Mammary epithelial cell (primary cell): ENCODE data around the gene MAP3K12.

Experiments used
- EZH2 ChIP-seq: IDR thresholded peaks from 2 replicates; pipeline ENCODE4 v1.6.1; 2012; ENCODE audit warnings: low read length, inconsistent platforms, borderline replicate concordance
- TF ChIP-seq, protein P1 (sequence below), 2 donors: IDR thresholded peaks in 1 of 2; conservative IDR thresholded peaks in 1 of 2; 2 replicates each; pipeline ENCODE4 v1.5.1; 2011 to 2012; ENCODE audit warnings: inconsistent platforms in 2 of 2, low read length in 2 of 2, mild to moderate bottlenecking in 2 of 2, control low read depth in 1 of 2, low read depth in 1 of 2; ENCODE audit not compliant: insufficient read depth in 1 of 2; ENCODE audit errors: extremely low read depth in 1 of 2

DNA sequence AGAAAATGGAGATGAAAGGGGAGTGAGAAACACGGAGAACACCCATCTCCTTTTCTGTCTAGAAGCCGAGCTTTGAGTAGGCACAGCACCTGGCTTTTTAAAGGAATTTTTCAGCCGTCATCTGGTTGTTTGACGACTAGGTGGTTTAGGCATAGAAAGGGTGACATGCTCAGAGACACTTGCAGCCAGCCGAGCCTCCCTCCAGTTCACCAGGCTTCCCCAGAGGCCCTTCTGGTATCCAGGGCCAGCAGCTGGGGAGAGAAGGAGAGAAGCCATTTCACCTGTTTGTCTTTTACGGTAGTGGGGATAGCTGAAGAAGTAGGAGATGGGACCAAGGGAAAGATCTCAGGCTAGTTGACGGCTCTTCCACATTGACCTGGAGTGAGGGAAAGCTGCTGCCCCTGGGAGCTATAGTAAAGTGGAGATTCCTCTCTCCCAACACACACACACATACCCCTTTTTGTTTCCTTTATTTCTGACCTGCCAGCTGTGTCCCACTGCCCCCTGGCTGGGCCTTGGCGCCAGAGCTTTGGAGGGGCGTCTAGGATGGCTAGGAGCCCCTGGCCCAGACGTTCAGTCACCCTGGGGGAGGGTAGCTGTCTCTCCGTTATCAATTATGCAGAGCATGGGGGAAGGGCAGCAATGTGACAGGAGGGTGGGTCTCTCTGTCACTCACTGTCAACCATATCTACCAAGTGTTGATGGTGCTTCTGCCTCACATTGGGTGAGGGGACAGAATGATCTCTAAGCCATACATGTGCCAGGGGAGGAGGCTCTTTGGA, 5.5 kb downstream of the MAP3K12 start:
- TF ChIP-seq, protein P1, sequence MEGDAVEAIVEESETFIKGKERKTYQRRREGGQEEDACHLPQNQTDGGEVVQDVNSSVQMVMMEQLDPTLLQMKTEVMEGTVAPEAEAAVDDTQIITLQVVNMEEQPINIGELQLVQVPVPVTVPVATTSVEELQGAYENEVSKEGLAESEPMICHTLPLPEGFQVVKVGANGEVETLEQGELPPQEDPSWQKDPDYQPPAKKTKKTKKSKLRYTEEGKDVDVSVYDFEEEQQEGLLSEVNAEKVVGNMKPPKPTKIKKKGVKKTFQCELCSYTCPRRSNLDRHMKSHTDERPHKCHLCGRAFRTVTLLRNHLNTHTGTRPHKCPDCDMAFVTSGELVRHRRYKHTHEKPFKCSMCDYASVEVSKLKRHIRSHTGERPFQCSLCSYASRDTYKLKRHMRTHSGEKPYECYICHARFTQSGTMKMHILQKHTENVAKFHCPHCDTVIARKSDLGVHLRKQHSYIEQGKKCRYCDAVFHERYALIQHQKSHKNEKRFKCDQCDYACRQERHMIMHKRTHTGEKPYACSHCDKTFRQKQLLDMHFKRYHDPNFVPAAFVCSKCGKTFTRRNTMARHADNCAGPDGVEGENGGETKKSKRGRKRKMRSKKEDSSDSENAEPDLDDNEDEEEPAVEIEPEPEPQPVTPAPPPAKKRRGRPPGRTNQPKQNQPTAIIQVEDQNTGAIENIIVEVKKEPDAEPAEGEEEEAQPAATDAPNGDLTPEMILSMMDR (conservative IDR thresholded peaks at IDR 0.05 in 1 of 2, IDR thresholded peaks at IDR 0.05 in 1 of 2; ENCODE audit: extremely low read depth in 1 of 2, insufficient read depth in 1 of 2, low read depth in 1 of 2, low read length in 2 of 2): no peak
- no peak for TF ChIP-seq EZH2
